ENCODE measurements around the gene COL27A1. TPM values are rescaled to one million over a fixed set of nuclear protein-coding genes. Genes with fewer than 3 reads are reported as not detected.

Gene COL27A1
- total and polyA plus RNA-seq, 9 of the 15 experiments (the other 6 are each of a cell fraction or from before 2014, with no cell fraction given) = 0.07 TPM; not detected in 8

GRCh38 chr9:114130141-114130540, 25.2 kb upstream of the COL27A1 start:
- in situ Hi-C loops (cut with MboI) = no loop called here
- ChIA-PET POLR2A (no interaction called here), CTCF (ENCODE audit: low intra/inter-chr PET ratio) (no interaction called here)
- H3K4me1 ChIP-seq (replicated peaks in 1 of 2; ENCODE audit: control insufficient read depth in 2 of 2, insufficient read depth in 2 of 2, low read length in 2 of 2) = no peaks in the 10 kb centered on the region
- no peak overlapping the region for H3K27ac ChIP-seq (ENCODE audit: extremely low read depth, low read depth, low read length)
- H3K9me3 ChIP-seq (replicated peaks; ENCODE audit: control insufficient read depth, insufficient read depth, low read depth, low read length) = no peaks in the 10 kb centered on the region
- no peak overlapping the region for H3K4me2 ChIP-seq (ENCODE audit: insufficient read depth, low read length)
- H3K9me1 ChIP-seq (ENCODE audit: control insufficient read depth, insufficient read depth, low read length) = no peaks in the 10 kb centered on the region
- no TSS peak for BruUV-seq (replicated peaks)
- no peak overlapping the region for H3K4me3 ChIP-seq
- no peaks in the 10 kb centered on the region for H3K79me2 ChIP-seq (ENCODE audit: control insufficient read depth, insufficient read depth, low read length)
- no peak overlapping the region for H2AFZ ChIP-seq (ENCODE audit: low read depth, low read length)
- H4K20me1 ChIP-seq (replicated peaks; ENCODE audit: control insufficient read depth, insufficient read depth, low read length) = no peaks in the 10 kb centered on the region
- no peak overlapping the region for H3K9ac ChIP-seq (ENCODE audit: insufficient read depth in 1 of 2, low read depth in 2 of 2, low read length in 2 of 2)
- no peak for ATAC-seq
- intact Hi-C loops (cut with micrococcal nuclease) = no loop called here
- H3K36me3 ChIP-seq (ENCODE audit: control insufficient read depth, insufficient read depth, low read length) = no peaks in the 10 kb centered on the region
- TF ChIP-seq E2F1 (CRISPR knock-in tag; IDR thresholded peaks at IDR 0.05) = no peak
- TF ChIP-seq POLR2B (IDR thresholded peaks at IDR 0.05; ENCODE audit: low read depth, partially characterized antibody) = no peak
- WGBS (ENCODE audit: insufficient coverage, low coverage, missing lambda C conversion rate) = 1% methylated on average over 7 of the region's 7 CpGs
- H3K27me3 ChIP-seq (ENCODE audit: control insufficient read depth in 2 of 2, insufficient read depth in 2 of 2, low read length in 2 of 2) = peaks cover 3 to 26% of the 10 kb centered on the region in 2 experiments; a peak in 4 of 5 replicates
- no peak for FAIRE-seq
- DNase-seq (ENCODE audit: extremely low read depth in 1 of 4, low spot score in 3 of 4) = no peak

GRCh38 chr9:114130624-114131277, 24.6 kb upstream of the COL27A1 start:
- Histone ChIP-seq H3K79me2 (ENCODE audit: control insufficient read depth, insufficient read depth, low read length) (no peaks in the 10 kb centered on the region), H4K20me1 (replicated peaks; ENCODE audit: control insufficient read depth, insufficient read depth, low read length) (no peaks in the 10 kb centered on the region), H3K9me1 (ENCODE audit: control insufficient read depth, insufficient read depth, low read length) (no peaks in the 10 kb centered on the region), H3K27ac (ENCODE audit: extremely low read depth, low read depth, low read length) (no peak overlapping the region), H3K4me2 (ENCODE audit: insufficient read depth, low read length) (no peak overlapping the region), H2AFZ (ENCODE audit: low read depth, low read length) (no peak overlapping the region), H3K9me3 (replicated peaks; ENCODE audit: control insufficient read depth, insufficient read depth, low read depth, low read length) (no peaks in the 10 kb centered on the region), H3K9ac (ENCODE audit: insufficient read depth in 1 of 2, low read depth in 2 of 2, low read length in 2 of 2) (no peak overlapping the region), H3K4me1 (replicated peaks in 1 of 2; ENCODE audit: control insufficient read depth in 2 of 2, insufficient read depth in 2 of 2, low read length in 2 of 2) (no peaks in the 10 kb centered on the region), H3K36me3 (ENCODE audit: control insufficient read depth, insufficient read depth, low read length) (no peaks in the 10 kb centered on the region), H3K4me3 (no peak overlapping the region), H3K27me3 (ENCODE audit: control insufficient read depth in 2 of 2, insufficient read depth in 2 of 2, low read length in 2 of 2) (peaks cover 3 to 26% of the 10 kb centered on the region in 2 experiments; a peak in 4 of 5 replicates)
- no peak for TF ChIP-seq CTBP1 (IDR thresholded peaks at IDR 0.05; ENCODE audit: borderline replicate concordance)
- TF ChIP-seq SMAD4 (CRISPR knock-in tag; conservative IDR thresholded peaks at IDR 0.05) = no peak
- no peak for TF ChIP-seq ZFP30 (CRISPR knock-in tag; IDR thresholded peaks at IDR 0.05; ENCODE audit: borderline replicate concordance)
- TF ChIP-seq JUND (IDR thresholded peaks at IDR 0.05; ENCODE audit: borderline replicate concordance, low read depth, low read length) = no peak
- TF ChIP-seq JUND (tag; IDR thresholded peaks at IDR 0.05; ENCODE audit: borderline replicate concordance, low read depth, low read length) = no peak
- TF ChIP-seq NCOA4 (IDR thresholded peaks at IDR 0.05; ENCODE audit: partially characterized antibody) = no peak
- no peak for TF ChIP-seq ZZZ3 (IDR thresholded peaks at IDR 0.05)
- TF ChIP-seq CREM (IDR thresholded peaks at IDR 0.05; ENCODE audit: low read depth) = no peak
- TF ChIP-seq KHSRP (IDR thresholded peaks at IDR 0.05) = no peak
- TF ChIP-seq CBX2 (IDR thresholded peaks at IDR 0.05; ENCODE audit: insufficient read depth, low read length, poor library complexity, severe bottlenecking) = no peak
- no peak for TF ChIP-seq HEY1 (CRISPR knock-in tag; IDR thresholded peaks at IDR 0.05; ENCODE audit: borderline replicate concordance)
- in situ Hi-C loops (cut with MboI) (no loop called here), intact Hi-C loops (cut with micrococcal nuclease) (no loop called here)
- DNase-seq (ENCODE audit: extremely low read depth in 1 of 4, low spot score in 3 of 4) = no peak
- BruUV-seq (replicated peaks) = no TSS peak
- ChIA-PET POLR2A (no interaction called here), CTCF (ENCODE audit: low intra/inter-chr PET ratio) (no interaction called here)
- 2% methylated on average over 4 of the region's 4 CpGs for WGBS (ENCODE audit: insufficient coverage, low coverage, missing lambda C conversion rate)
- FAIRE-seq = no peak
- no peak for ATAC-seq

All from K562 (cell line).